ENCODE data around the gene PPARG.
"Not testable (repeated sequence)": the region's sequence is repeated elsewhere in the genome, so short reads cannot be mapped to it uniquely, and the experiment has no call there.

Gene PPARG

GRCh38 chr3:12268049-12268735, 20.7 kb upstream of the PPARG start:
- no peaks in the 10 kb centered on the region for H3K9me3 ChIP-seq (ENCODE audit: insufficient read depth, low read length)
- no peaks in the 10 kb centered on the region for H3K36me3 ChIP-seq (ENCODE audit: insufficient read depth, insufficient read length, low read length)
- H3K27me3 ChIP-seq (ENCODE audit: insufficient read depth, insufficient read length): no peaks in the 10 kb centered on the region
- H3K9ac ChIP-seq (ENCODE audit: insufficient read length, low read depth): no peak overlapping the region
- no peak overlapping the region for H3K4me3 ChIP-seq (ENCODE audit: insufficient read length, low read depth)
- no peaks in the 10 kb centered on the region for H3K4me1 ChIP-seq (ENCODE audit: insufficient read depth, insufficient read length)
- DNase-seq (ENCODE audit: low read depth, low spot score): no peak
- TF ChIP-seq YY1 (IDR thresholded peaks at IDR 0.05; ENCODE audit: insufficient read depth, insufficient read length) (no peak), SUZ12 (IDR thresholded peaks at IDR 0.05; ENCODE audit: extremely low read depth, insufficient read depth, insufficient read length) (no peak), ZNF274 (IDR thresholded peaks at IDR 0.05; ENCODE audit: low read depth, low read length) (no peak)

GRCh38 chr3:12270976-12271375, 17.9 kb upstream of the PPARG start:
- Histone ChIP-seq H3K36me3 (ENCODE audit: insufficient read depth, insufficient read length, low read length) (no peaks in the 10 kb centered on the region), H3K4me1 (ENCODE audit: insufficient read depth, insufficient read length) (no peaks in the 10 kb centered on the region), H3K9me3 (ENCODE audit: insufficient read depth, low read length) (no peaks in the 10 kb centered on the region), H3K27me3 (ENCODE audit: insufficient read depth, insufficient read length) (no peaks in the 10 kb centered on the region), H3K4me3 (ENCODE audit: insufficient read length, low read depth) (no peak overlapping the region), H3K9ac (ENCODE audit: insufficient read length, low read depth) (no peak overlapping the region)
- TF ChIP-seq ZNF274 (IDR thresholded peaks at IDR 0.05; ENCODE audit: low read depth, low read length) (no peak), SUZ12 (IDR thresholded peaks at IDR 0.05; ENCODE audit: extremely low read depth, insufficient read depth, insufficient read length) (no peak), YY1 (IDR thresholded peaks at IDR 0.05; ENCODE audit: insufficient read depth, insufficient read length) (no peak)
- no peak for DNase-seq (ENCODE audit: low read depth, low spot score)

GRCh38 chr3:12273045-12273695, 15.7 kb upstream of the PPARG start:
- Histone ChIP-seq H3K4me3 (ENCODE audit: insufficient read length, low read depth) (no peak overlapping the region), H3K4me1 (ENCODE audit: insufficient read depth, insufficient read length) (no peaks in the 10 kb centered on the region), H3K9me3 (ENCODE audit: insufficient read depth, low read length) (no peaks in the 10 kb centered on the region), H3K36me3 (ENCODE audit: insufficient read depth, insufficient read length, low read length) (no peaks in the 10 kb centered on the region), H3K27me3 (ENCODE audit: insufficient read depth, insufficient read length) (no peaks in the 10 kb centered on the region), H3K9ac (ENCODE audit: insufficient read length, low read depth) (no peak overlapping the region)
- no peak for DNase-seq (ENCODE audit: low read depth, low spot score)
- TF ChIP-seq SUZ12 (IDR thresholded peaks at IDR 0.05; ENCODE audit: extremely low read depth, insufficient read depth, insufficient read length) (no peak), YY1 (IDR thresholded peaks at IDR 0.05; ENCODE audit: insufficient read depth, insufficient read length) (no peak), ZNF274 (IDR thresholded peaks at IDR 0.05; ENCODE audit: low read depth, low read length) (no peak)

DNA sequence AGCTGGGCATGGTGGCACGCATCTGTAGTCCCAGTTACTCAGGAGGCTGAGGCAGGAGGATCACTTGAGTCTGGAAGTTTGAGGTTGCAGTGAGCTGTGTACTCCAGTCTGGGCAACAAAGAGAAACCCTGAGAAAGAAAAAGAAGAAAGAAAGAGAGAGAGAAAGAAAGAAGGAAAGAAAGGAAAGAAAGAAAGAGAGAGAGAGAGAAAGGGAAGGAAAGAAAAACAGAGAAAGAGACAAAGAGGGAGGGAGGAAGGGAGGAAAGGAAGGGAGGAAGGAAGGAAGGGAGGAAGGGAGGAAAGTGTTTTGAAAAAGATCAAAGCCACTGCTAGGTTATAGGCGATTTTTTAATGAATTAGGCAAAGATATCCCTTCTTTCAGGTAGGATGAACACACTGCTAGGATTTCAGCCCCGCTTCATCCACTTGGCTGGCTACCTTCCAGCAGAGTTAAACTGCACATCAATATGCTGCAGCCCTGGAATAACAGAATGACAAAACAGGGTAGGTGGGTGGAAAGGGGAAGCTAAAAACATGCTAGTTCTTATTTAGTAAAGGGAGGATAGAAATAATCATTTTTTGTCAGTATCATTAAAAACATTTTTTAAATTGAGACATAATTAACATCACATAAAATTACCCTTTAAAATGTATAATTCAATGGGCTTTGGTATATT, 12.8 kb upstream of the PPARG start:
- Histone ChIP-seq H3K27me3 (ENCODE audit: insufficient read depth, insufficient read length) (no peaks in the 10 kb centered on the region), H3K9ac (ENCODE audit: insufficient read length, low read depth) (no peak overlapping the region), H3K4me3 (ENCODE audit: insufficient read length, low read depth) (no peak overlapping the region), H3K9me3 (ENCODE audit: insufficient read depth, low read length) (no peaks in the 10 kb centered on the region), H3K4me1 (ENCODE audit: insufficient read depth, insufficient read length) (no peaks in the 10 kb centered on the region), H3K36me3 (ENCODE audit: insufficient read depth, insufficient read length, low read length) (no peaks in the 10 kb centered on the region)
- no peak for DNase-seq (ENCODE audit: low read depth, low spot score)
- TF ChIP-seq SUZ12 (IDR thresholded peaks at IDR 0.05; ENCODE audit: extremely low read depth, insufficient read depth, insufficient read length) (no peak), YY1 (IDR thresholded peaks at IDR 0.05; ENCODE audit: insufficient read depth, insufficient read length) (no peak), ZNF274 (IDR thresholded peaks at IDR 0.05; ENCODE audit: low read depth, low read length) (no peak)

GRCh38 chr3:12276827-12277226, 12.0 kb upstream of the PPARG start:
- not testable (repeated sequence) for H3K36me3 ChIP-seq (ENCODE audit: insufficient read depth, insufficient read length, low read length); H3K4me1 ChIP-seq (ENCODE audit: insufficient read depth, insufficient read length)

DNA sequence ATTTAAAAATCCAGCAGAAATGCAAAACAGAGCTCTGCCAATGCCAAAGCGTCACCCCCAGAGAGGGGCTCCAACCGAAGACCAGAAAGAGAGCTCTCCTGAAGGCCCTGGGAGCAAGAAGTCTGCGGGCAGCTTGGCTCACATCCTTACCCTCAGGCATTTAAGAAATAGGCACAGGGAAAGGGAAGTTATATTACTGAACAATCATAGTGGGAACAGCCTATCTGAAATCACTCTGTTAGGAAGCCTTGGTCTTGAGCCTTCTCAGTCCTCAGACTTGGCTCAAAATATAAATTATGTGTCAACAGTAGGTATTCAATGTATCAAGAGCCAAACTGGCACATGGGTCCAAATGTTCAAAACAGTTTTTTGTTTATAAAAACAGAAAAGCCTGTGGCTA, 10.3 kb upstream of the PPARG start:
- no peak for TF ChIP-seq YY1 (IDR thresholded peaks at IDR 0.05; ENCODE audit: insufficient read depth, insufficient read length)
- TF ChIP-seq ZNF274 (IDR thresholded peaks at IDR 0.05; ENCODE audit: low read depth, low read length): no peak
- TF ChIP-seq SUZ12 (IDR thresholded peaks at IDR 0.05; ENCODE audit: extremely low read depth, insufficient read depth, insufficient read length): no peak
- no peak overlapping the region for H3K9ac ChIP-seq (ENCODE audit: insufficient read length, low read depth)
- no peaks in the 10 kb centered on the region for H3K9me3 ChIP-seq (ENCODE audit: insufficient read depth, low read length)
- no peak overlapping the region for H3K4me3 ChIP-seq (ENCODE audit: insufficient read length, low read depth)
- no peaks in the 10 kb centered on the region for H3K36me3 ChIP-seq (ENCODE audit: insufficient read depth, insufficient read length, low read length)
- DNase-seq (ENCODE audit: low read depth, low spot score): no peak
- no peaks in the 10 kb centered on the region for H3K4me1 ChIP-seq (ENCODE audit: insufficient read depth, insufficient read length)
- H3K27me3 ChIP-seq (ENCODE audit: insufficient read depth, insufficient read length): no peaks in the 10 kb centered on the region

More at GRCh38 chr3:12276827-12277226, 12.0 kb upstream of the PPARG start:
- H3K4me3 ChIP-seq (ENCODE audit: insufficient read length, low read depth); DNase-seq (ENCODE audit: low read depth, low spot score); H3K9me3 ChIP-seq (ENCODE audit: insufficient read depth, low read length); H3K27me3 ChIP-seq (ENCODE audit: insufficient read depth, insufficient read length); H3K9ac ChIP-seq (ENCODE audit: insufficient read length, low read depth): not testable (repeated sequence)

DNA sequence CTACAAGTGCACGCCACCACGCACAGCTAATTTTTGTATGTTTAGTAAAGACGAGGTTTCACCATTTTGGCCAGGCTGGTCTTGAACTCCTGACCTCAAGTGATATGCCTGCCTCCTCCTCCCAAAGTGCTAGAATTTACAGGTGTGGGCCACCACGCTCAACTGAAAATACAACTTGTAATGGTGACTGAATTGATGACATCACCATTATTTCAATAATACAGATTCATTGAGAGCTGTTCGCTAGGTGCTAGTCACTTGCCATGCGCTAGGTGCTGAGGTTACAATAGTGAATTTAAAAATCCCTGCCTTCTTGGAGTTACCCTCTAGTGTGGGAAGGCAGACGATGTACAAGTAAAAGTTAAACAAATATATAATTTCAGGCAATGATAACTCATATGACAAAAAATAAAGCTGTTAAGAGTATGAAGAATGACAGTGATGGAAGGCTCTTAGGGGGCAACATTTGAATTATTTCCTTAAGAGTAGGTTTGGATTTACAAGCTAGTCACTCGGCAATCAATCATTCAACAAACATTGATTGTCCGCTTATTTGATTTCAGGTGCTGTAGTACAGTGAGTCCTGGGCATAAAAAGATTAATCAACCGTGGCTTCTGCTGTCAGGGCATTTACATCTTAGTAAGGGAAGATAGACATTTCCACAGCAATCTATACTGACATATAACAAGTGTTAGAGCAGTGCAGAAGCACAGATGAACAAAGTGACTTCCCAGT, 9.1 kb upstream of the PPARG start:
- H3K27me3 ChIP-seq (ENCODE audit: insufficient read depth, insufficient read length): no peaks in the 10 kb centered on the region
- no peak overlapping the region for H3K4me3 ChIP-seq (ENCODE audit: insufficient read length, low read depth)
- H3K4me1 ChIP-seq (ENCODE audit: insufficient read depth, insufficient read length): no peaks in the 10 kb centered on the region
- no peaks in the 10 kb centered on the region for H3K9me3 ChIP-seq (ENCODE audit: insufficient read depth, low read length)
- DNase-seq (ENCODE audit: low read depth, low spot score): no peak
- no peak overlapping the region for H3K9ac ChIP-seq (ENCODE audit: insufficient read length, low read depth)
- no peak for TF ChIP-seq YY1 (IDR thresholded peaks at IDR 0.05; ENCODE audit: insufficient read depth, insufficient read length)
- no peak for TF ChIP-seq ZNF274 (IDR thresholded peaks at IDR 0.05; ENCODE audit: low read depth, low read length)
- no peak for TF ChIP-seq SUZ12 (IDR thresholded peaks at IDR 0.05; ENCODE audit: extremely low read depth, insufficient read depth, insufficient read length)
- no peaks in the 10 kb centered on the region for H3K36me3 ChIP-seq (ENCODE audit: insufficient read depth, insufficient read length, low read length)
